Upper lobe of left lung (tissue), 6 donors: ENCODE results near the gene CDC42BPA. TPM values are rescaled to one million over a fixed set of nuclear protein-coding genes. Genes with fewer than 3 reads are reported as not detected.

Experiments used
- ATAC-seq, 2 donors: fragments of 200-7000 bp; cut with Tn5 transposase; one replicate each; pipeline ENCODE4 v1.9.1; 2022; ENCODE audit warnings: mild to moderate bottlenecking in 2 of 2, moderate library complexity in 2 of 2; ENCODE audit not compliant: low FRiP score in 2 of 2
- DNase-seq, 2 donors: peaks; one replicate each; pipeline ENCODE4 v3.0.0-alpha.2; 2019 to 2020
- H3K27ac ChIP-seq, 4 donors: fragments of 200-600 bp; sonication (generic); one replicate each; pipeline ENCODE4 v1.5.1; 2016 to 2019
- H3K27me3 ChIP-seq, 4 donors: fragments of 200-600 bp; sonication (generic); one replicate each; pipeline ENCODE4 v1.5.1; 2017 to 2019
- H3K36me3 ChIP-seq, 4 donors: fragments of 200-600 bp; sonication (generic); one replicate each; pipeline ENCODE4 v1.5.1; 2016 to 2019
- H3K4me1 ChIP-seq, 4 donors: fragments of 200-600 bp; sonication (generic); one replicate each; pipeline ENCODE4 v1.5.1; 2018 to 2019
- H3K4me3 ChIP-seq, 4 donors: fragments of 200-600 bp; sonication (generic); one replicate each; pipeline ENCODE4 v1.5.1; 2017 to 2019; ENCODE audit warnings: mild to moderate bottlenecking in 2 of 4, moderate library complexity in 1 of 4
- H3K9me3 ChIP-seq, 4 donors: fragments of 200-600 bp; sonication (generic); one replicate each; pipeline ENCODE4 v1.5.1; 2018 to 2019
- EP300 ChIP-seq, 4 donors: sonication (generic); formaldehyde crosslinking; IDR thresholded peaks; one replicate each; pipeline ENCODE4 v1.5.1; 2017; ENCODE audit warnings: antibody characterized with exemption in 4 of 4, control low read depth in 2 of 4
- POLR2A ChIP-seq, 4 donors: fragments of 450-650 bp; IDR thresholded peaks; one replicate each; pipeline ENCODE4 v1.5.1; 2016 to 2017; ENCODE audit warnings: antibody characterized with exemption in 4 of 4, mild to moderate bottlenecking in 2 of 4
- POLR2AphosphoS5 ChIP-seq, 2 donors: sonication (generic); formaldehyde crosslinking; IDR thresholded peaks; one replicate each; pipeline ENCODE4 v1.5.1; 2017; ENCODE audit warnings: antibody characterized with exemption in 2 of 2
- WGBS, 2 donors: methylation state at CpG; one replicate each; pipeline ENCODE4 v1.1.5; 2017 to 2018; 5-methylcytosine and 5-hydroxymethylcytosine counted together
- total RNA-seq, 6 donors: library from RNA; depleted of rRNA in 4 of 6; stranded (reverse); fragments of >200 nt in 4 of 6; gene quantifications; one replicate each; pipeline versions ENCODE4 v1.1.0 to v1.2.1, GENCODE V29; 2016 to 2021
- TF ChIP-seq, protein P1 (sequence below), 6 experiments: fragments of 450-650 bp in 4 of 6; fragments of 200-600 bp in 2 of 6; sonication (generic) in 2 of 6; IDR thresholded peaks; one replicate each; pipeline ENCODE4 v1.5.1; 2016 to 2019; ENCODE audit warnings: antibody characterized with exemption in 6 of 6
- donor health status: DM: no; HTN: no; CAD: no; lungs with moderate emphysema.
- donor health status: DM: no; HTN: yes; CAD: no; lungs with severe emphysema.

The CDC42BPA gene
- total RNA-seq, 6 donors from 2014 or later: 27.8 to 76.1 (median 33.1) TPM

DNA sequence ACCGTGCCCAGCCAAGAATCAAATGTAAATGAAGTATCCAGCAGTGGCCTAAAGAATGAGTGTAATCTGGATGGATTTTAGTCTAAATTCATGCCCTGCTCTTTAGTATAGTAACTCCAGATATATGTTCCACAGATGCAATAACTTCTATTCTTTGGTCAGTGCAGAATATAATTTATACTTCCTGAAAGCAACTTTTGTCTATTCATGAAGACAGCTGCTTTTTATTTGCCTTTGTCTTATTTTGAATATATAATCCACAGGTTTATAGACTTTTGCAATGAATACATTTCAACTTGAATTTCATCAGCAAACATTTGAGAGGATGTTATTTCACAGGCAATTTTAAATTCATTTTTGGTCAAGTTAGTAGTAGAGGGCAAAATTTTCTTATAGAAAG, 54.4 kb downstream of the CDC42BPA start:
- ATAC-seq (no peak), DNase-seq (no peak)
- Histone ChIP-seq H3K36me3 (no peaks in the 10 kb centered on the region), H3K27ac (no peak overlapping the region), H3K9me3 (no peaks in the 10 kb centered on the region), H3K27me3 (no peaks in the 10 kb centered on the region), H3K4me1 (peaks cover 4 to 11% (median 4%) of the 10 kb centered on the region in 4 donors), H3K4me3 (no peak overlapping the region)
- WGBS, 2 donors: 88 to 93% methylated on average over 1 of the region's 1 CpG
- TF ChIP-seq EP300 (IDR thresholded peaks at IDR 0.05) (no peak), POLR2AphosphoS5 (IDR thresholded peaks at IDR 0.05) (no peak), POLR2A (IDR thresholded peaks at IDR 0.05) (no peak)
- TF ChIP-seq, protein P1, sequence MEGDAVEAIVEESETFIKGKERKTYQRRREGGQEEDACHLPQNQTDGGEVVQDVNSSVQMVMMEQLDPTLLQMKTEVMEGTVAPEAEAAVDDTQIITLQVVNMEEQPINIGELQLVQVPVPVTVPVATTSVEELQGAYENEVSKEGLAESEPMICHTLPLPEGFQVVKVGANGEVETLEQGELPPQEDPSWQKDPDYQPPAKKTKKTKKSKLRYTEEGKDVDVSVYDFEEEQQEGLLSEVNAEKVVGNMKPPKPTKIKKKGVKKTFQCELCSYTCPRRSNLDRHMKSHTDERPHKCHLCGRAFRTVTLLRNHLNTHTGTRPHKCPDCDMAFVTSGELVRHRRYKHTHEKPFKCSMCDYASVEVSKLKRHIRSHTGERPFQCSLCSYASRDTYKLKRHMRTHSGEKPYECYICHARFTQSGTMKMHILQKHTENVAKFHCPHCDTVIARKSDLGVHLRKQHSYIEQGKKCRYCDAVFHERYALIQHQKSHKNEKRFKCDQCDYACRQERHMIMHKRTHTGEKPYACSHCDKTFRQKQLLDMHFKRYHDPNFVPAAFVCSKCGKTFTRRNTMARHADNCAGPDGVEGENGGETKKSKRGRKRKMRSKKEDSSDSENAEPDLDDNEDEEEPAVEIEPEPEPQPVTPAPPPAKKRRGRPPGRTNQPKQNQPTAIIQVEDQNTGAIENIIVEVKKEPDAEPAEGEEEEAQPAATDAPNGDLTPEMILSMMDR (IDR thresholded peaks at IDR 0.05): no peak

DNA sequence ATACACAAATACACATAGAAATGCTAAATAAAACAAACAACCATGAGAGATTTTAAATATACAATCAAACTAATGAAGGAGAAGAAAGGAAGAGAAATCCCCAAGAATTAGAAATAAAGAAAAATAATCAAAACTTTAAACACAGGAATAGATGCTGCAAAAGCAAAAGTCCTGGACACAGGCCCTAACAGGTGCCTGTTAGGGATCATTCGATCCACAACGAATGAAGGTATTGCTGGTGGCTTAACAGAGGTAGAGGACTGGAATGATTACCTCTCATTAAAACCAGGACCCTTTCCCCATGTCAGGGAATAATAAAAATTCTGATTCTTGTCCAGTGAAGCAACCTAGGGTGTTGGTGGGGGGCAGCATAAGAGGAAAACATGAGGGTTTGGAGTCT, 56.8 kb downstream of the CDC42BPA start:
- TF ChIP-seq POLR2AphosphoS5 (IDR thresholded peaks at IDR 0.05): no peak
- TF ChIP-seq, protein P1 (IDR thresholded peaks at IDR 0.05): no peak
- TF ChIP-seq EP300 (IDR thresholded peaks at IDR 0.05): no peak
- no peak for TF ChIP-seq POLR2A (IDR thresholded peaks at IDR 0.05)
- 86 to 88% methylated on average over 2 of the region's 2 CpGs for WGBS, 2 donors
- Histone ChIP-seq H3K4me1 (no peaks in the 10 kb centered on the region), H3K4me3 (no peak overlapping the region), H3K27me3 (no peaks in the 10 kb centered on the region), H3K9me3 (no peaks in the 10 kb centered on the region), H3K27ac (no peak overlapping the region), H3K36me3 (no peaks in the 10 kb centered on the region)
- ATAC-seq (no peak), DNase-seq (no peak)

DNA sequence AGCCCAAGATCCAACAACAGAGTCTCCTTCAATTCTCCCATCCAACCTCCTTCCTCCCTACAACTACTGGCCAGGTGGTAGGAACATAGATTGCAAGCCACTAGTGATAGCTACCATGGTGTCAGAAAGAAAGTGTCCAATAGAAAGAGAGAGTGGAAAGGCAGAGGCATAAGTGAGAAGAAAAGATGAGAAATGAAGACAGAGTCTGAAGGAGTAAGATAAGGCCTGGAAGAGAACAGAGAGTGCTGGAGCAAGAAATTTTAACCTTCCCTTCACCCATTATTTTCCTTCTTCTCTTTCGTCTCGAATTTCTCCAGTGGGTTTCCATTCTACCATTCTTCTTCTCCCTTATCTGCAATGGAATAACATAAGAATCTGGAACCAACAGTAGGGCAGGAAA, 57.9 kb downstream of the CDC42BPA start:
- no peaks in the 10 kb centered on the region for H3K9me3 ChIP-seq
- ATAC-seq (no peak), DNase-seq (no peak)
- no peaks in the 10 kb centered on the region for H3K4me1 ChIP-seq
- H3K27me3 ChIP-seq: no peaks in the 10 kb centered on the region
- no peak overlapping the region for H3K4me3 ChIP-seq
- H3K36me3 ChIP-seq: no peaks in the 10 kb centered on the region
- H3K27ac ChIP-seq: no peak overlapping the region
- no peak for TF ChIP-seq POLR2A (IDR thresholded peaks at IDR 0.05)
- no peak for TF ChIP-seq POLR2AphosphoS5 (IDR thresholded peaks at IDR 0.05)
- TF ChIP-seq, protein P1 (IDR thresholded peaks at IDR 0.05): no peak
- TF ChIP-seq EP300 (IDR thresholded peaks at IDR 0.05): no peak
- 90% methylated on average over 2 of the region's 2 CpGs for WGBS, 2 donors

DNA sequence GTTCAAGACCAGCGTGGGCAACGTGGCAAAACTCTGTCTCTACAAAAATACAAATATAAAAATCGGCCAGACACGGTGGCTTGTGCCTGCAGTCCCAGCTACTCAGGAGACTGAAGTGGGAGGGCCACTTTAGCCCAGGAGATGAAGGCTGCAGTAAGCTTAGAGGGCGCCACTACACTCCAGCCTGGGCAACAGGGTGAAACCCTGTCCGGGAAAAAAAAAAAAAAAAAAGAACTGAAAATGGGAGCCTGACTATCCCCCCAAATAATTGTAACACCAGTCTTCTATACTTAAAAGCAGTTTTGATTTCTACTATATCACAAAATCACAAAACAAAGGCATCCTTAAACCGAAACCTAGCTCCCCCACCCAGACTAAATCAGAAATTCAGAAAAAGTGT, 60.3 kb downstream of the CDC42BPA start:
- no peak overlapping the region for H3K27ac ChIP-seq
- ATAC-seq: no peak
- TF ChIP-seq POLR2AphosphoS5 (IDR thresholded peaks at IDR 0.05) (no peak), POLR2A (IDR thresholded peaks at IDR 0.05) (no peak), EP300 (IDR thresholded peaks at IDR 0.05) (no peak)
- no peaks in the 10 kb centered on the region for H3K27me3 ChIP-seq
- H3K4me3 ChIP-seq: no peak overlapping the region
- 84 to 91% methylated on average over 7 of the region's 7 CpGs for WGBS, 2 donors
- no peaks in the 10 kb centered on the region for H3K4me1 ChIP-seq
- H3K36me3 ChIP-seq: no peaks in the 10 kb centered on the region
- H3K9me3 ChIP-seq: no peaks in the 10 kb centered on the region
- DNase-seq: no peak

DNA sequence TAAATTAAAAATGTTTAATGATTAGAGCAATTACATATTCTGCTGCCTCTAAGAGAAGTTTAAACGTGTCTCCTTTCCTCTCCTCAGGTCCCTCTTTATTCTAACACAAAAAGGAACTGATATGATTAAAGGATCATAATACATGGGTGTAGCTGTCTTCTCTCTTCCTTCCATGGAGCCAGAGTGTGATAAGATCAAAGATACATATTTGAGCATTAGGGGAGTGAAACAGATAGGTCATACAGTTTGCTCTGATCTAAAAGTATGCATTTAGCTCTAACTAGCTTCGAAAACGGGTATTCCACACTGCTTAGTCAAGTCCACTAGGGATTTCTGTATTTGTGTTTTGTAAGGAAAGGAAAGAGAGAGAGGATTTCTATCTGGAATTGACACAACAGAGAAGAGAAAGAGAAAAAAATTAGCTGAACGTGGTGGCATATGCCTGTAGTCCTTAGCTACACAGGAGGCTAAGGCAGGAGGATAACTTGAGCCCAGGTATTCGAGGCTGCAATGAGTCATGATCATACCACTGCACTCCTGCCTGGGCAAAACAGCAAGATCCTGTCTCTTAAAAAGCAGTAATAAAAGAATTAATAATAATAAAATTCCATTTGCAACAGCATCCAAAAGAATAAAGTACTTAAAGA, 63.1 kb downstream of the CDC42BPA start:
- Histone ChIP-seq H3K36me3 (no peaks in the 10 kb centered on the region), H3K4me3 (no peak overlapping the region), H3K9me3 (no peaks in the 10 kb centered on the region), H3K27ac (peak overlapping the region in 2 of 4 donors; percentile 7 to 8), H3K4me1 (no peaks in the 10 kb centered on the region), H3K27me3 (no peaks in the 10 kb centered on the region)
- TF ChIP-seq, protein P1 (IDR thresholded peaks at IDR 0.05): no peak
- no peak for TF ChIP-seq POLR2AphosphoS5 (IDR thresholded peaks at IDR 0.05)
- TF ChIP-seq POLR2A (IDR thresholded peaks at IDR 0.05): no peak
- no peak for TF ChIP-seq EP300 (IDR thresholded peaks at IDR 0.05)
- ATAC-seq: no peak
- 62 to 68% methylated on average over 5 of the region's 5 CpGs for WGBS, 2 donors
- no peak for DNase-seq
